Esophagus squamous epithelium (tissue), 4 donors: ENCODE measurements around the gene POU6F1.

Experiments used
- POLR2A ChIP-seq, 4 donors: fragments of 450-650 bp; IDR thresholded peaks; one replicate each; pipeline ENCODE4 v1.6.1; 2017; ENCODE audit warnings: antibody characterized with exemption in 4 of 4, mild to moderate bottlenecking in 4 of 4, moderate library complexity in 3 of 4
- TF ChIP-seq, protein P1 (sequence below), 6 experiments: fragments of 450-650 bp in 4 of 6; fragments of 200-600 bp in 2 of 6; sonication (generic) in 2 of 6; IDR thresholded peaks; one replicate each; pipeline ENCODE4 v1.5.1; 2016 to 2019; ENCODE audit warnings: antibody characterized with exemption in 6 of 6, mild to moderate bottlenecking in 4 of 6, moderate library complexity in 4 of 6

DNA sequence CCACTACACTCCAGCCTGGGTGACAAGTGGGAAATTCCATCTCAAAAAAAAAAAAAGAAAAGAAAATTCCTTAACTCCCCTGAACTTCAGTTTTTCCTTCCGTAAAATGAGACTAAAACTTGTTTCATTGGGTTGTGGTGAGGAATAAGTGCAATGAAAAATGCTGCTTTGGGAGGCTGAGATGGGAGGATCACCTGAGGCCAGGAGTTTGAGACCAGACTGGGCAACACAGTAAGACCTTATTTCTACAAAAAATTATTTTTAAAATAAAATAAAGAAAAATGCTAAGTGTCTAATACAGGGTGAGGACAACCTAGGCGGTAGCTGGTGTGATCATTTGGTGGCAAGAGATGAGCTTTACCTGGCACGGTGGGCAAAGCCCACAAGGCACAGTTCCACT, 45.5 kb upstream of the POU6F1 start:
- TF ChIP-seq, protein P1, sequence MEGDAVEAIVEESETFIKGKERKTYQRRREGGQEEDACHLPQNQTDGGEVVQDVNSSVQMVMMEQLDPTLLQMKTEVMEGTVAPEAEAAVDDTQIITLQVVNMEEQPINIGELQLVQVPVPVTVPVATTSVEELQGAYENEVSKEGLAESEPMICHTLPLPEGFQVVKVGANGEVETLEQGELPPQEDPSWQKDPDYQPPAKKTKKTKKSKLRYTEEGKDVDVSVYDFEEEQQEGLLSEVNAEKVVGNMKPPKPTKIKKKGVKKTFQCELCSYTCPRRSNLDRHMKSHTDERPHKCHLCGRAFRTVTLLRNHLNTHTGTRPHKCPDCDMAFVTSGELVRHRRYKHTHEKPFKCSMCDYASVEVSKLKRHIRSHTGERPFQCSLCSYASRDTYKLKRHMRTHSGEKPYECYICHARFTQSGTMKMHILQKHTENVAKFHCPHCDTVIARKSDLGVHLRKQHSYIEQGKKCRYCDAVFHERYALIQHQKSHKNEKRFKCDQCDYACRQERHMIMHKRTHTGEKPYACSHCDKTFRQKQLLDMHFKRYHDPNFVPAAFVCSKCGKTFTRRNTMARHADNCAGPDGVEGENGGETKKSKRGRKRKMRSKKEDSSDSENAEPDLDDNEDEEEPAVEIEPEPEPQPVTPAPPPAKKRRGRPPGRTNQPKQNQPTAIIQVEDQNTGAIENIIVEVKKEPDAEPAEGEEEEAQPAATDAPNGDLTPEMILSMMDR (IDR thresholded peaks at IDR 0.05) = no peak
- TF ChIP-seq POLR2A (IDR thresholded peaks at IDR 0.05) = no peak
